Activated CD8-positive, alpha-beta memory T cell treated with anti-CD3 and anti-CD28 coated beads, Interleukin-2, amount 10 ng/mL, durations not matched to agents 7 days and 5 days (primary cell): ENCODE results near the gene TMEM231. TPM values are rescaled to one million over a fixed set of nuclear protein-coding genes. Genes with fewer than 3 reads are reported as not detected.
"Not testable (repeated sequence)": the region's sequence is repeated elsewhere in the genome, so short reads cannot be mapped to it uniquely, and the experiment has no call there.

ENCODE experiments used
- ATAC-seq: fragments of 150-1000 bp; cut with Tn5 transposase; one replicate; pipeline ENCODE4 v1.10.0; 2021; ENCODE audit warnings: moderate library complexity
- CTCF ChIA-PET: fragments of 350-600 bp; sonication (Branson Sonifier 250); formaldehyde crosslinking; loops from one replicate; lab custom pipeline; 2021; ENCODE audit warnings: antibody characterized with exemption; lab: Charles Lee
- DNase-seq: peaks from one replicate; pipeline ENCODE4 v3.0.0-alpha.2; 2020
- H3K27ac Mint-ChIP-seq: one replicate; pipeline ENCODE4 v1.8.0; 2021; ENCODE audit warnings: mild to moderate bottlenecking, mixed read lengths
- H3K27me3 Mint-ChIP-seq: one replicate; pipeline ENCODE4 v1.8.0; 2021; ENCODE audit warnings: mixed read lengths
- H3K36me3 Mint-ChIP-seq: one replicate; pipeline ENCODE4 v1.8.0; 2021; ENCODE audit warnings: mild to moderate bottlenecking, mixed read lengths
- H3K4me1 Mint-ChIP-seq: one replicate; pipeline ENCODE4 v1.8.0; 2021; ENCODE audit warnings: mixed read lengths
- H3K4me3 Mint-ChIP-seq: one replicate; pipeline ENCODE4 v1.8.0; 2021; ENCODE audit warnings: mild to moderate bottlenecking, moderate library complexity, mixed read lengths
- H3K9me3 Mint-ChIP-seq: one replicate; pipeline ENCODE4 v1.8.0; 2022; ENCODE audit warnings: low read depth, mixed read lengths
- total RNA-seq, 2 experiments: library from RNA; stranded (reverse); gene quantifications; one replicate each; pipeline ENCODE4 v1.2.3, GENCODE V29; 2021

TMEM231 gene, protein sequence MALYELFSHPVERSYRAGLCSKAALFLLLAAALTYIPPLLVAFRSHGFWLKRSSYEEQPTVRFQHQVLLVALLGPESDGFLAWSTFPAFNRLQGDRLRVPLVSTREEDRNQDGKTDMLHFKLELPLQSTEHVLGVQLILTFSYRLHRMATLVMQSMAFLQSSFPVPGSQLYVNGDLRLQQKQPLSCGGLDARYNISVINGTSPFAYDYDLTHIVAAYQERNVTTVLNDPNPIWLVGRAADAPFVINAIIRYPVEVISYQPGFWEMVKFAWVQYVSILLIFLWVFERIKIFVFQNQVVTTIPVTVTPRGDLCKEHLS
- 1 to 10 TPM; 2.9 to 3.2 TPM for total RNA-seq

DNA sequence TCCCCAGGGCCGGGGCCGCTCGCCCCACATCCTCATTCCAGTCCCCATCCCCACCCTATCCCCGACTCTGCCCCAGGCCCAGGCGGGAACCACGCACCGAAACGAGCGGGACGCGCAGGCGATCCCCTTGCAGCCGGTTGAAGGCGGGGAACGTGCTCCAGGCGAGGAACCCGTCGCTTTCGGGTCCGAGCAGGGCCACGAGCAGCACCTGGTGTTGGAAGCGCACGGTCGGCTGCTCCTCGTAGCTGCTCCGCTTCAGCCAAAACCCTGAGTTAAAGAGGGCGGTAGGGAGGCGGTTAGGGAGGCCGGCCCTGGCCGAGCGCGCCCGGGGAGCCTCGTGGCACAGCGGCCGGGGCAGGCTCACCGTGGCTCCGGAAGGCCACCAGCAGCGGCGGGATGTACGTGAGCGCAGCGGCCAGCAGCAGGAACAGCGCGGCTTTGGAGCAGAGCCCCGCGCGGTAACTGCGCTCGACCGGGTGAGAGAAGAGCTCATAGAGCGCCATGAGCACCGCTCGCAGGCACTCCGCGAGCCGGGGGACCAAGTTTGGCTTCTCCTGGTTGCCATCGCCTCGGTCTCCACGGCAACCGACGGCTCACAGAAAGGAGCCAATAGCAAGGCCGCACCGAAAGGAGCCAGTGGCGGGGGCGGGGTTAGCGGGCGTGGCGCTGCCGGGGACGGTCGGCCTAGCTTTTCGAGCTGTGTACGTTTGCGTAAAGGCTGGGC, at the start of gene TMEM231:
Gene TMEM231 (minus strand): TSS at position 546 of the 724 bp plus-strand sequence. CDS start 43 bp downstream, at position 503.
- H3K4me1 Mint-ChIP-seq: peaks cover 13% of the 10 kb centered on the region
- peak within 1 kb of the TSS; percentile 83 for H3K4me3 Mint-ChIP-seq
- DNase-seq: peak; percentile 98
- peak within 1 kb of the TSS; percentile 62 for H3K27ac Mint-ChIP-seq
- peaks cover 2% of the 10 kb centered on the region for H3K36me3 Mint-ChIP-seq
- ATAC-seq: peak; percentile 97
- peaks cover 13% of the 10 kb centered on the region for H3K27me3 Mint-ChIP-seq
- CTCF ChIA-PET: interaction anchor here (0.7 to 3.8 kb wide), 8 partner anchors 9 to 92 kb away, joined by 3 to 13 read pairs (median 4); partner anchors contain the start of genes GABARAPL2, KARS1 and TERF2IP
- no peaks in the 10 kb centered on the region for H3K9me3 Mint-ChIP-seq

DNA sequence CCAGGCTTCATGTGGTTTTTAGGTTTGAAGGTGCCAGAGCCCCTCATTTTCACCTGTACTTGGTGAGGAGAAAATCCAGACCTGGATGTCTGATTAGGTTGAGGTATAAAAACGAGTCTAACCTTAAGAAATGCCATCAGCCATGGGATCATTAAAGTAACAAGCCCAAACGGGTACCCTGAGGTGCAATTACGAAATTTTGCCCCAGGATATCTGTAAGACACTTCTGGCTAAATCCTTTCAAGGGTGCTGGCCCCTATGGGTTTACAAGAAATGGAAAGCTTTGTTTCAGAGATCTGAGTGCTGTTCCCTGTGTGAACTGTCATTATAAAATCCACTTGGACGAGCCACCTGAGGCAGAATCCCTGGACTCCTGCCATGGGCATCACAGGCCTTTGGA, 47.2 kb upstream of the TMEM231 start:
- H3K4me1 Mint-ChIP-seq: peaks cover 3% of the 10 kb centered on the region
- ATAC-seq: no peak
- CTCF ChIA-PET: no interaction called here
- H3K27ac Mint-ChIP-seq: no peak overlapping the region
- no peak overlapping the region for H3K4me3 Mint-ChIP-seq
- no peaks in the 10 kb centered on the region for H3K27me3 Mint-ChIP-seq
- peaks cover 8% of the 10 kb centered on the region for H3K9me3 Mint-ChIP-seq
- DNase-seq: no peak
- H3K36me3 Mint-ChIP-seq: peaks cover 73% of the 10 kb centered on the region

DNA sequence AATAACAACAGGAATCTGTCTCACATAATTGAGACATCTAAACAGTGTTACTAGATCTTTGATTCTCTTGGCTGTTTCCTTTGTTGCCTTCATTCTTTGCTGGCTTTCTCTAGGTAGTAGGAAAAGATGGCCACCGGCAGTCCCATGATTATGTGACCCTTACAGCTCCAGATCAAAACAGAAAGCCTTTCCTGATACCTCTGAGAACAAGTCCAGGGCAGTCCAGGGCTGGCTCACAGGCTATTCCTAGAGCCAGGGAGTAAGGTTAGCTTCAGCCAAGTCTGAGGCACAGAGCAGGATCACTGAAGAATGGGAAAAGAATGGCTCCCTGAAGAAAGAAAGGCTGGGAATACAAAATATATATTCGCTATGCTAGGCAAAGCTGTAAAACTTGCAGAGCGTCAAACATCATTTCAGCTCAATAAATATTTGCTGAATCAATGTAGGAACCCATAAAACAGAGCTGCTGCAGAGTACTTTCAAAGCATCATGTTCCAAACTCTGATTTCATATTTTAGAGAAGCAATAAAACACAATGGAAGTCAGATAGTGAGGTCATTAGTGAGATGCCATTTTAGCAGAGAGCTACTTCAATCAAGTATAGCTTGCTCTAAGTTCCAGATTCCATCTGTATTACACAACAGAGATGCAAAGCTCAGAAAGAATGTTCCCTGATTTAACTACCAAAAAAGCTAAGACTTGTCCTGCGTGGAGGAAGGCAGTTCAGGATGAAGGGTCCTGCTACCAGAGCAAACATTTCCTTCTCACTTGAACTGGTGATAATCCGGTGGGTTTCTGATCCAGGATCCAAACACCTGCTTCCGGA, 43.6 kb upstream of the TMEM231 start:
- H3K27me3 Mint-ChIP-seq: no peaks in the 10 kb centered on the region
- DNase-seq: no peak
- no peak for ATAC-seq
- CTCF ChIA-PET: no interaction called here
- no peak overlapping the region for H3K4me3 Mint-ChIP-seq
- H3K36me3 Mint-ChIP-seq: peaks cover 67% of the 10 kb centered on the region
- no peak overlapping the region for H3K27ac Mint-ChIP-seq
- peaks cover 6% of the 10 kb centered on the region for H3K4me1 Mint-ChIP-seq
- H3K9me3 Mint-ChIP-seq: peaks cover 10% of the 10 kb centered on the region

DNA sequence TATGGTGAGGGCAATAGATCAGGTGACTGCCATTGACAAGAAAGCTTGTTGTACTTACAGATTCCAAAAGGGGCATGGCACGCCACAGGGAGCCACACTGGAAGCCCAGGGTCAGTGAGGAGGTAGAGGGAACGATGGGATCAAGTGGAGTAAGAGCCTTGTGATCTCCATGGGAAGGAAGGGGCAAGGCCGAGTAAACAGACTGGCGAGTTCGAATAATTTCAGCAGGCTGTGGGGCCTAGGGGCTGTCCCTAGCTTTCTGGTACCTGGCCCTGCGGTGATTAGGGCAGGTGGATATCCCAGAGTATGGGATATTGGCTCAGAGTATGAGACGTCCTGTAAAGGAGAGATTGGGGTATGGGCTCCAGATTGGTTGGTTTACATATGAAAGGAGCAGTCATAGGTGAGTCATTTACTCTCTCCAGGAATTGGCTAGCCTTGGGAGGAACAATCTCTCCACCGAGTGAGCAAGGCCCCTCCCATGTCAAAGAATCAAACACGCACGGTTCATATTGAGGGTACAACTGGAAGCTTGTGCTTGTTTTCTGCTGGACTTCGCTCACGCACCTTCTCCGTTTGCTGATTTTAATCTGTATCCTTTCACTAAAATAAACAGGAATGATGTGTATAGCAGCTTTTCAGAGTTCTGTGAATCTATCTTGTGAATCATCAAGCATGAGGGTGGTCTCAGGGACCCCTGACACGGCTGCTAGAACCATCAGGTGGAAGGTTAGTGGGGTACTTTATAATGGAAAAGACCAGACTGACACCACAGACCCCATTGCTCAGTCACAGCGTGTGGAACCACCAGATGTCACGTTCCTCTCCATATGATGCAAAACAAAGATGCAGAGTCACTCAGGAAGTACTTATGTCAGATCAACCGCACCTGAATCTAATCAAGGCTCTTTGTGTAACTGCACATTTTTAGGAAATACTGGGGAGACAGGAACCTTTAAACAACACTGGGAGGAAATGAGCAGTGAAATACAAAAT, 38.1 kb upstream of the TMEM231 start:
- H3K9me3 Mint-ChIP-seq: peaks cover 2% of the 10 kb centered on the region
- peak; percentile 33 for ATAC-seq
- CTCF ChIA-PET: interaction anchor here (1.0 kb wide), 1 partner anchor 77 kb away, joined by 3 read pairs; no protein-coding TSS in a partner anchor

DNA sequence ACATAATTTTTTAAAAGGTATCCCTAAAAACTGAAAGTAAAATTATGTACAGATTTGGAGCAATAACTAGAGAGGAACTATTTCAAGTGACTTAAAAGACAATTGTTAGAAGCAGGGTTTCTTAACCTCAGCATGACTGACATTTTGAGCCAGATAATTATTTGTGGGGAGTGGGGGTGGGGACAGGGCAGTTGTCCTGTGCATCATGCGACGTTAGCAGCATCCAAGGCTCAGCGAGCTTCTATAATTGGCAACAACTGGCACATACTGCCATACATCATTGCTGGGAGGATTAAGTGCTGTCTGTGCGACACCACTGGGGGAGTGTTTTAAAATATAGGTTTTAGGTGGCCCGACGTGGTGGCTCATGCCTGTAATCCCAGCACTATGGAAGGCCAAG, 37.3 kb upstream of the TMEM231 start:
- Mint-ChIP-seq H3K9me3 (peaks cover 2% of the 10 kb centered on the region), H3K4me1 (peaks cover 16% of the 10 kb centered on the region), H3K36me3 (peaks cover 19% of the 10 kb centered on the region), H3K27ac (no peak overlapping the region), H3K27me3 (no peaks in the 10 kb centered on the region), H3K4me3 (no peak overlapping the region)
- CTCF ChIA-PET: interaction anchor here (1.0 kb wide), 1 partner anchor 76 kb away, joined by 3 read pairs; no protein-coding TSS in a partner anchor
- no peak for ATAC-seq
- DNase-seq: no peak

More for the DNA sequence above, 38.1 kb upstream of the TMEM231 start:
- Mint-ChIP-seq H3K27ac (peak overlapping the region; percentile 27), H3K4me3 (no peak overlapping the region), H3K36me3 (peaks cover 20% of the 10 kb centered on the region), H3K27me3 (no peaks in the 10 kb centered on the region), H3K4me1 (peaks cover 16% of the 10 kb centered on the region)
- peak; percentile 46 for DNase-seq

DNA sequence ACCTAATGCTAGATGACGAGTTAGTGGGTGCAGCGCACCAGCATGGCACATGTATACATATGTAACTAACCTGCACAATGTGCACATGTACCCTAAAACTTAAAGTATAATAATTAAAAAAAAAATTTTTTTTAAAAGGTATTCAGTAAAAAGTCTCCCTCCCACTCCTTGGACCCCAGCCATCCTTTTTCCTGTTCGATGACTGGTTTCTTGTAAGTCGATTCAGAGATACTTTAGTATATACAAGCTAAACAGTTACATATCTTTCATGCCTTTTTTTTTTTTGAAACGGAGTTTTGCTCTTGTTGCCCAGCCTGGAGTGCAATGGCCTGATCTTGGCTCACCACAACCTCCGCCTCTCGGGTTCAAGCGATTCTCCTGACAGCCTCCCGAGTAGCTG, 35.9 kb upstream of the TMEM231 start:
- H3K4me3 Mint-ChIP-seq, H3K27me3 Mint-ChIP-seq, DNase-seq, H3K9me3 Mint-ChIP-seq, ATAC-seq, CTCF ChIA-PET, H3K36me3 Mint-ChIP-seq, H3K27ac Mint-ChIP-seq: not testable (repeated sequence)
- H3K4me1 Mint-ChIP-seq: peaks cover 16% of the 10 kb centered on the region

DNA sequence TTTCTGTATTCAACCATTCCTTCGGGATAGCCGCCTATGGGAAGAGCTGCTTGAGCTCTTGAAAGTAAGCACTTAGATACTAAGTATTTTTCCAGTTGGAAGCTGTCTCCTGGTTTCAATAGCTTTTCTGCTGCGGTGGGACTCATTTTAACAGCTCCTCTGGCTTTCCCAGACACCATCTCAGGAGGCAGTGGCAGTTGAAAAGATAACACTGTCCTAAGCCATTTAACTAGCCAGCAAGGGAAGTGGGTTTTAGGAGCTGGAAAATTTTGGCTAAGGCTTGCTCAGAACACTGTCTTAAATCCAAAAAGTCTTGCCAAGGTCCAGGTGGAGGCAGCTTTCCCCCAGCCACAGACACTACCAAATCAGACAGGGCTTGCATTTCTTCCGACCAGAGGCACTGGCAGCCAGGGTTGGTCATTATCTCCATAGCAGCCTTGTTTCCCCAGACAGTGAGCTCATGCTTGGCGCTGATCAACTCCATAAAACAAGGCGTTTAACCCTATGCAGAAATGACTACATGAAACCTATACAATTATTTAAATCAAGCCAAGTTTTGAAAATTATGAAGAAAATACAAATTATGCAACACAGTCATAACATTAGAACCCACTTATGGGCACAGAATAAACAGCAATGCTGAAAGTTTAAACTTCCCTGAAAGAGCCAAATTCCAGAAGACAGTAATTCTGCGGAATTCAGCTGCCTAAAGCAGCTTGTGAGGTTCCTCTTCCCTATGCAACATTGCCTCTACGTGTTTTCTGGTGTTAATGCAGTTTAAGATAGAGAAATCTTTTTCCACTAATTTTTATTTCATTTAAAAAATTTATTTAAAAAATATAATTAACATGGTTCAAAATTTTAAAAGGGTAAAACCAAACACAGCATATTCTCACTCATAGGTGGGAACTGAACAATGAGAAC, 35.1 kb upstream of the TMEM231 start:
- Mint-ChIP-seq H3K4me3 (no peak overlapping the region), H3K4me1 (peaks cover 16% of the 10 kb centered on the region), H3K36me3 (peaks cover 5% of the 10 kb centered on the region), H3K9me3 (no peaks in the 10 kb centered on the region), H3K27ac (no peak overlapping the region), H3K27me3 (no peaks in the 10 kb centered on the region)
- CTCF ChIA-PET: no interaction called here
- DNase-seq: no peak
- ATAC-seq: no peak

DNA sequence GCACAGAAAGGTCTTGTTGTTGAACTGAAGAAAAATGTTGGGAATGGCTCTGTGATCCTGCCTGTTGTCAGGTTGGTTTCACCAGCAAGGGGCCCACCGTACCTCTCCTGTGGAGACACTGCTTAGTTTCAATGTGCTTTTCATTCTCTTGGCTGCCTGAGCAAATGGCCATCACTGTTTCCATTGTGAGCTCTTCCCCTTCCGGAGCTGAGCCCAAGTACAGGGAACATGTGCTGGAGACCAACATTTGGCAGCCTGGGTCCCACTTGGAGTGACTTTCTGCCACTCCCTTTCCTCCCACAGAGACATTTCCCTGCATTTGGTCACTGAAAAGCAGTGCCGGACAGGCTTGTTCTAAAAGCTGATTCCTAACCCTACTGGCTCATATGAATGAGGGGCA, 33.3 kb upstream of the TMEM231 start:
- ATAC-seq (no peak), DNase-seq (no peak)
- no peaks in the 10 kb centered on the region for H3K9me3 Mint-ChIP-seq
- CTCF ChIA-PET: no interaction called here
- no peaks in the 10 kb centered on the region for H3K27me3 Mint-ChIP-seq
- peaks cover 1% of the 10 kb centered on the region for H3K36me3 Mint-ChIP-seq
- no peak overlapping the region for H3K27ac Mint-ChIP-seq
- H3K4me1 Mint-ChIP-seq: peaks cover 11% of the 10 kb centered on the region
- no peak overlapping the region for H3K4me3 Mint-ChIP-seq

DNA sequence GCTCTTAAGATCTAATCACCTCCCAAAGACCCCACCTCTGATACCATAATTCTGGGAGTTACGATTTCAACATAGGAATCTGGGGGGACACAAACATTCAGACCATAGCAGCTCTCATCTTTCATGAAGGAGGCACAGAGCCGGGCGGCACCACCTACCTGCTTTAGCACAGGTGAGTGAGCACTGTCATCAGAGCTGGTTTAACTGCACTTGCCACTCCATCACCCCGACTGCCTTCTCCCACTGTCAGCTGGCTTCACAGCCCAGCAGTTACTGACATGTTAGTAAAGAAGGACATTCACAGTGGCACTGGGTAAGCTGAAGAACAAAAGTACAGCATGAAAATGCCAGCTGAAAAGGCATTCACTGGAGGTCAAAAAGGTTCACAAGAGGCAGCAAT, 32.7 kb upstream of the TMEM231 start:
- Mint-ChIP-seq H3K36me3 (peaks cover under 1% of the 10 kb centered on the region), H3K4me1 (peaks cover 6% of the 10 kb centered on the region), H3K27ac (no peak overlapping the region), H3K27me3 (no peaks in the 10 kb centered on the region), H3K4me3 (no peak overlapping the region), H3K9me3 (no peaks in the 10 kb centered on the region)
- CTCF ChIA-PET: no interaction called here
- ATAC-seq (no peak), DNase-seq (no peak)

DNA sequence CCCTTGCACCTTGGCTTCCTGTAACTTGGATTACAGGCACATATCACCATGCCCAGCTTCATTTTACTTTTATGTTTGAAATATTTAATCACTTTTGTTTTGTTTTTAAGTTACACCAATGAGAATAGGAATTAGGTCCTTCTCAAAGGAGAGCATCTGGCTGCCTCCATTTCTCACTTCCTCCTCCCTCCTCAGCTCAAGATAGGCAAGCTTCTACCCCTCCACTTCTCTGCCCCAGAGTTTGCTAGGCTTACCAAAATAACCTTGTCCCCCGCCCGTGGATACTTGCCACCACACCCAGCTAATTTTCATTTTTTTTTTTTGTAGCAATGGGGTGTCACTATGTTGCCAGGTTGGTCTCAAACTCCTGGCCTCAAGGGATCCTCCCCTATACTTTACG, 28.1 kb upstream of the TMEM231 start:
- Mint-ChIP-seq H3K36me3 (peaks cover 13% of the 10 kb centered on the region), H3K27me3 (no peaks in the 10 kb centered on the region), H3K4me1 (peaks cover 6% of the 10 kb centered on the region), H3K4me3 (no peak overlapping the region), H3K27ac (no peak overlapping the region), H3K9me3 (no peaks in the 10 kb centered on the region)
- ATAC-seq (no peak), DNase-seq (no peak)
- CTCF ChIA-PET: no interaction called here

DNA sequence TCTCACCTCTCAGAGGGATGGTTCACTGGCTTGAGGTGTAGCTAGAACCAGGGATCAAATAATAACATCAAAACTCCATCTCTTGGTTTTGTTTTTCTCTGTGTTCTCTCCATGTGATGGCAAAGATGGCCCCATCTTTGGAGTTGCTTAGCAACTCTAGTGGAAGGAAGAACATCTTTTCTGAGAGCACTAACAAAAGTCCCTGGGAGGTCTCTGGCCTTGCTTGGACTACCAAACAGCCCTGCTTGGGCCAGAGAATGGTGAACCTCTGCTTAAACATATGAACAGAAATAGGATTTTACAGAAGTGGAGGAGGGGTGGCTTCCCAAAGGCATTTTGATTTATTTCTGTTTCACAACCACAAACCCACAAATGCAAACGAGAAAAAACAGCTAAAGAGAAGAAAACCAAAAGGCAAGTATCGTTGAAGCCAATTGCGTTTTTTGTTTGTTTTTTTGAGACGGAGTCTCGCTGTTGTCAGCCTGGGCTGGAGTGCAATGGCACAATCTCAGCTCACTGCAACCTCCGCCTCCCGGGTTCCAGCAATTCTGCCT, 23.3 kb upstream of the TMEM231 start:
- Mint-ChIP-seq H3K4me3 (no peak overlapping the region), H3K27ac (peak overlapping the region; percentile 28)
- CTCF ChIA-PET: interaction anchor here (0.6 kb wide), 1 partner anchor 28 kb away, joined by 3 read pairs; no protein-coding TSS in a partner anchor

More for the DNA sequence above, 23.3 kb upstream of the TMEM231 start:
- Mint-ChIP-seq H3K36me3 (peaks cover 33% of the 10 kb centered on the region), H3K9me3 (no peaks in the 10 kb centered on the region), H3K27me3 (no peaks in the 10 kb centered on the region), H3K4me1 (peaks cover 17% of the 10 kb centered on the region)
- ATAC-seq (no peak), DNase-seq (no peak)
